Activated T-helper 17 cell treated with anti-CD3 and anti-CD28 coated beads, Interleukin-2, amount 50 U/mL, for 72 hours (primary cell): ENCODE measurements around the gene PCSK5. TPM values are rescaled to one million over a fixed set of nuclear protein-coding genes. Genes with fewer than 3 reads are reported as not detected.

Experiments
- ATAC-seq: fragments of 150-1000 bp; cut with Tn5 transposase; replicated peaks from 2 replicates; pipeline ENCODE4 v1.10.0; 2021; ENCODE audit warnings: mild to moderate bottlenecking, moderate library complexity
- H3K27ac Mint-ChIP-seq: one replicate; pipeline ENCODE4 v1.8.0; 2022; ENCODE audit warnings: mixed read lengths
- H3K27me3 Mint-ChIP-seq: one replicate; pipeline ENCODE4 v1.8.0; 2022; ENCODE audit warnings: mixed read lengths
- H3K36me3 Mint-ChIP-seq: one replicate; pipeline ENCODE4 v1.8.0; 2022; ENCODE audit warnings: low read depth, mild to moderate bottlenecking, mixed read lengths
- H3K4me1 Mint-ChIP-seq: one replicate; pipeline ENCODE4 v1.8.0; 2022; ENCODE audit warnings: mixed read lengths
- H3K4me3 Mint-ChIP-seq: one replicate; pipeline ENCODE4 v1.8.0; 2022; ENCODE audit warnings: mild to moderate bottlenecking, mixed read lengths
- H3K9me3 Mint-ChIP-seq: one replicate; pipeline ENCODE4 v1.8.0; 2022; ENCODE audit warnings: mixed read lengths
- total RNA-seq, 2 donors: library from RNA; stranded (reverse); gene quantifications; one replicate each; pipeline ENCODE4 v1.2.3, GENCODE V29; 2022

Gene PCSK5
- total RNA-seq, 2 donors from 2014 or later = 1.6 to 3.8 TPM

GRCh38 chr9:76004526-76004925 lies 114.1 kb downstream of the PCSK5 start:
- Mint-ChIP-seq H3K27ac (no peak overlapping the region), H3K36me3 (no peaks in the 10 kb centered on the region), H3K27me3 (peaks cover 4% of the 10 kb centered on the region), H3K4me1 (peaks cover 13% of the 10 kb centered on the region), H3K9me3 (no peaks in the 10 kb centered on the region), H3K4me3 (peak overlapping the region; percentile 27)
- ATAC-seq = peak; percentile 87

GRCh38 chr9:76007935-76008334 lies 117.5 kb downstream of the PCSK5 start:
- H3K9me3 Mint-ChIP-seq = no peaks in the 10 kb centered on the region
- H3K27me3 Mint-ChIP-seq = peaks cover 4% of the 10 kb centered on the region
- no peak for ATAC-seq
- peaks cover 13% of the 10 kb centered on the region for H3K4me1 Mint-ChIP-seq
- no peaks in the 10 kb centered on the region for H3K36me3 Mint-ChIP-seq
- no peak overlapping the region for H3K27ac Mint-ChIP-seq
- no peak overlapping the region for H3K4me3 Mint-ChIP-seq

- Mint-ChIP-seq H3K9me3 (peaks cover 4% of the 10 kb centered on the region), H3K4me1 (peaks cover 3% of the 10 kb centered on the region), H3K36me3 (no peaks in the 10 kb centered on the region), H3K4me3 (no peak overlapping the region), H3K27me3 (no peaks in the 10 kb centered on the region), H3K27ac (no peak overlapping the region)
- no peak for ATAC-seq
Measured at GRCh38 chr9:76013809-76014208, 123.3 kb downstream of the PCSK5 start.

DNA sequence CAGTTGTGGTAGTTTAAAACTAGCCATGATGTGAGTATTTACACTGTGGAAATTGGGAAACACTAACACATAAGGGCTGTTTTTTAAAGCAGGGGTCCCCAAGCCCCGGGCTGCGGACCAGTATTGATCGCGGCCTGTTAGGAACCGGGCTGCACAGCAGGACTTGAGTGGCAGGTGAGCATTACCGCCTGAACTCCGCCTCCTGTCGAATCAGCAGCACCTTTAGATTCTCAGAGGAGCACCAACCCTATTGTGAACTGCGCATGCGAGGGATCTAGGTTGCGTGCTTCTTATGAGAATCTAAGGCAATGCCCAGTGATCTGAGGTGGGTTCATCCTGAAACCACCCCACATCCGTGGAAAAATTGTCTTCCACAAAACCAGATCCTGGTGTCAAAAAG lies 127.8 kb downstream of the PCSK5 start:
- peak; percentile 12 for ATAC-seq
- H3K9me3 Mint-ChIP-seq = peaks cover 4% of the 10 kb centered on the region
- H3K27me3 Mint-ChIP-seq = no peaks in the 10 kb centered on the region
- peaks cover 17% of the 10 kb centered on the region for H3K4me1 Mint-ChIP-seq
- no peak overlapping the region for H3K4me3 Mint-ChIP-seq
- H3K36me3 Mint-ChIP-seq = no peaks in the 10 kb centered on the region
- H3K27ac Mint-ChIP-seq = no peak overlapping the region

- no peaks in the 10 kb centered on the region for H3K27me3 Mint-ChIP-seq
- H3K36me3 Mint-ChIP-seq = no peaks in the 10 kb centered on the region
- ATAC-seq = peak; percentile 46
- peak overlapping the region; percentile 53 for H3K27ac Mint-ChIP-seq
- H3K9me3 Mint-ChIP-seq = peaks cover 4% of the 10 kb centered on the region
- H3K4me3 Mint-ChIP-seq = peak overlapping the region; percentile 32
- peaks cover 23% of the 10 kb centered on the region for H3K4me1 Mint-ChIP-seq
Measured at GRCh38 chr9:76018761-76019160, 128.3 kb downstream of the PCSK5 start.

DNA sequence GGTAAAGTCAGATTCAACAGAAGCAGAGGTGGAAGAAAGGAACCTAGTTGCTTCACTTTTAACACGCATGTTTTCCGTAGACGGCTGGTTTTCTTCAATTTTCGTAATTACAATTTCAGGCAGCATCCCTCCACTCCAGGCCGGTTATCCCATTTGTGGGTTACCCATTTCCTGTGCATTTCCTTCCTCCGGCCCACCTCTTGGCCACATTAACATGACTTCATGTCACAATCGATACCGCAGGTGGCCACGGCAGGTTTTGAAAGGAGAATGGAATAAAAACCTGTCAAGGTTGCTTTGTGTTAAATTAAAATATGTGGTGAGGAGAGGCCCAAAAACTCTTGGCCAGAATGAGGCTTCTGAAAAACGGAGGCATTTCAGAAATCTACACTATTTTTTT lies 130.2 kb downstream of the PCSK5 start:
- Mint-ChIP-seq H3K4me1 (peaks cover 30% of the 10 kb centered on the region), H3K4me3 (no peak overlapping the region), H3K36me3 (no peaks in the 10 kb centered on the region), H3K27me3 (no peaks in the 10 kb centered on the region), H3K27ac (no peak overlapping the region), H3K9me3 (peaks cover 4% of the 10 kb centered on the region)
- no peak for ATAC-seq

DNA sequence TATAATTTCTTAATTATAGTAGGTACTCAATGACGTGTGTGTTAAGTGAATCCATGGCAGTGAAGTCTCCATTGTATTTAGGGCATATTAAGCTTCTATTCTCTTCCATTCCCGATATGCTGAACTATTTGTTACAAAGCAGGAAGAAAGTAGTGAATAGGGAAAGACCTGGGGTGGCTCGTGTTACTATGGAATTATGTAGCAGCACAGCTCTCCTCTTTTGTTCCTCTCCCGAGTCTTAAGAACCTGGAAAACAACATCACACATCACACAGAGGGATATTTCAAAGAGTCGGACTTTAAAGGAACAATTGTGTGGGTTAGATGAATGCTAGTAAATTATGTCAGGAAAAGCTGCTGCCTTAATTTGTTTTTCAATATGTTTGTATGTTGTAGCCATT lies 131.8 kb downstream of the PCSK5 start:
- no peak for ATAC-seq
- H3K4me3 Mint-ChIP-seq = no peak overlapping the region
- peaks cover 40% of the 10 kb centered on the region for H3K4me1 Mint-ChIP-seq
- no peak overlapping the region for H3K27ac Mint-ChIP-seq
- no peaks in the 10 kb centered on the region for H3K36me3 Mint-ChIP-seq
- no peaks in the 10 kb centered on the region for H3K9me3 Mint-ChIP-seq
- no peaks in the 10 kb centered on the region for H3K27me3 Mint-ChIP-seq

- H3K4me3 Mint-ChIP-seq = peak overlapping the region; percentile 68
- no peaks in the 10 kb centered on the region for H3K27me3 Mint-ChIP-seq
- no peaks in the 10 kb centered on the region for H3K9me3 Mint-ChIP-seq
- H3K4me1 Mint-ChIP-seq = peaks cover 45% of the 10 kb centered on the region
- peak; percentile 91 for ATAC-seq
- no peaks in the 10 kb centered on the region for H3K36me3 Mint-ChIP-seq
- peak overlapping the region; percentile 73 for H3K27ac Mint-ChIP-seq
Measured at GRCh38 chr9:76023715-76024195, 133.3 kb downstream of the PCSK5 start.

DNA sequence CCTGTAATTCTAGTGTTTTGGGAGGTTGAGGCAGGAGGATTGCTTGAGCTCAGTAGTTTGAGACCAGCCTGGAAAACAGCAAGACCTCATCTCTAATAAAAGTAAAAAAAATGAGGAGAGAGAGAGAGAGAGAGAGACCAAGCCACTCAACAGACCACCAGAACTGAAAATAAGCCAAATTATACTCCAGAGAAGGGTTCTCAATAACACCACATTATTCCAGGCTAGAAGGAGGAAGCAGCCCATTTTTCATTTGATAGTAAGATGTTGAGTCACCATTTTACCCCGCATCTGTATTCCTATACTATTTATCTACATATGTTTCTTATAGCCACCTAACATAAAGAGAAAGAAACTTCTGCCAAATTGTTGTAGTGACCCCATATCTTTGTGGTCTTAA lies 134.8 kb downstream of the PCSK5 start:
- Mint-ChIP-seq H3K27ac (no peak overlapping the region), H3K9me3 (no peaks in the 10 kb centered on the region), H3K27me3 (no peaks in the 10 kb centered on the region), H3K36me3 (no peaks in the 10 kb centered on the region), H3K4me3 (no peak overlapping the region), H3K4me1 (peaks cover 42% of the 10 kb centered on the region)
- no peak for ATAC-seq

DNA sequence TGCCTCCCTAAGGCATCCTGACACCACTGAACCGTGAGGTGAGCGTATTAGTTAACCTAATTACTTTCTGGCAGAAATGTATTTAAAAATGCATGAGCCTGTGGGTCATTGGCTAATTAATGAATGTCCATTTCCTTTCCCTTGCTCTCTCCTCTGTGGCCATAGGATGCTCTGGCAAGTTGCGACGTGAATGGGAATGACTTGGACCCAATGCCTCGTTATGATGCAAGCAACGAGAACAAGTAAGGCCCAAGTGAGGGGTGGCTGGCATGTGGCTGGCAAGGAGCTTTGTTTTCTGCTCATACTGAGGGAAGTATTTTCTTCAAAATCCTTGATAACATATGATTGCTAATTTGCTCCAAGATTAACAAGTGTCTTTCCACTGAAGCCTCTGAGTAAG lies 136.3 kb downstream of the PCSK5 start:
- Mint-ChIP-seq H3K4me1 (peaks cover 35% of the 10 kb centered on the region), H3K9me3 (no peaks in the 10 kb centered on the region), H3K27me3 (no peaks in the 10 kb centered on the region), H3K27ac (no peak overlapping the region), H3K36me3 (no peaks in the 10 kb centered on the region), H3K4me3 (peak overlapping the region; percentile 19)
- ATAC-seq = no peak

DNA sequence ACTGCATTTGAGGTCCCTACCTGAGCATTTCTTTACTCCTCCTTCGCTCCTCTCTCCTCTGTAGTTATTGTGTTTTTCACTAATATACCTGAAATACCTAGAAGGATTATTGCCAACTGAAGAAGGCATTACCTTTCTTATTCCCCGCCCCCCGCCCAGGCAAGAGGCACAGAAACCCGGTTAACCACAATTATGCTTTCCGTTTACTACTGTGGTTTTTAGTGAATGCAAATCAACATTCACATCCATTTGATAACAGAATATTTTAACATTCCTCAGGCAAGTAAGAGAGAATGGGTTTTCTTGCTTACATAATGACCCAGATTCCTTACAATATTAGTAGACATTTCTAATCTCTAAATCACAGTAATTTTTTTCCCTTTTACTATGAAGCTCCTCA lies 136.9 kb downstream of the PCSK5 start:
- H3K27me3 Mint-ChIP-seq = no peaks in the 10 kb centered on the region
- no peaks in the 10 kb centered on the region for H3K9me3 Mint-ChIP-seq
- peaks cover 35% of the 10 kb centered on the region for H3K4me1 Mint-ChIP-seq
- H3K4me3 Mint-ChIP-seq = peak overlapping the region; percentile 19
- no peak for ATAC-seq
- H3K27ac Mint-ChIP-seq = no peak overlapping the region
- H3K36me3 Mint-ChIP-seq = no peaks in the 10 kb centered on the region

GRCh38 chr9:76027861-76028260 lies 137.4 kb downstream of the PCSK5 start:
- no peak overlapping the region for H3K4me3 Mint-ChIP-seq
- H3K4me1 Mint-ChIP-seq = peaks cover 34% of the 10 kb centered on the region
- no peak for ATAC-seq
- H3K36me3 Mint-ChIP-seq = no peaks in the 10 kb centered on the region
- no peak overlapping the region for H3K27ac Mint-ChIP-seq
- H3K27me3 Mint-ChIP-seq = no peaks in the 10 kb centered on the region
- no peaks in the 10 kb centered on the region for H3K9me3 Mint-ChIP-seq

DNA sequence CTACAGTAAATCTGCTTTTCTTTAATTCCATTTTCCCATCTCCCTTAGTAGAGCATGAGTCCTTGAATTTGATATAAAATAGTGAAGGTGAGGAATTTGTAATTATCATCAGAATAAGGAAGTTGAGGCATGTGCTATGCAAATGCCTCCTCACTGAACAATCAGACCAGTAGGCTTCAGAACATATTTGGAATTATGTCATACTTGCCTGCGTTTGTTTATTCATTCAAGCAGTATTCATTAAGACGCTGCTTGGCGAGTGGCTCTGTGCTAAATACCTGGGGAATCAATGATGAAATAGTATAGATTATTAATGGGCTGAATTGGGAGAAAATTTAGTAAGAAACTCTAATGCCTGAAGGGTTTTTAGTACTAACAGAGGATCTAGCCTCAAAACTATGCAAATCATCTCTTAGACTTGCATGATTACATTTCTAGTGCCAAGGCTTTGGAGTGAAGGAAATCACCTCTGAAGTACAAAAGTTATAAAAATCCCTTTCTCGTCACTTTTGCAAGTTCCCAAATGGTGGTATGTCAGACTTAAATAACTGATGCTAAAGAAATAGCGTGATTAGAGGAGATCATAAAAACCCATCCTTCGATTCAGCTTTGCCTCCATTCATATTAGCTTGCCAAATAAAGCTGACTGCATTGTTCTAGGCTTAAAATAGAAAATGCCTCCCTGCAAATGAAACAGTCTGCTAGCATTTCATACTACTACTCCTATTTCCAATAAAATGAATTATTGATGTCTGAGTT lies 141.7 kb downstream of the PCSK5 start:
- no peaks in the 10 kb centered on the region for H3K9me3 Mint-ChIP-seq
- H3K27ac Mint-ChIP-seq = no peak overlapping the region
- no peaks in the 10 kb centered on the region for H3K36me3 Mint-ChIP-seq
- H3K4me3 Mint-ChIP-seq = no peak overlapping the region
- H3K4me1 Mint-ChIP-seq = peaks cover 9% of the 10 kb centered on the region
- ATAC-seq = no peak
- no peaks in the 10 kb centered on the region for H3K27me3 Mint-ChIP-seq

GRCh38 chr9:76032797-76033373 lies 142.4 kb downstream of the PCSK5 start:
- Mint-ChIP-seq H3K27ac (no peak overlapping the region), H3K4me1 (peaks cover 5% of the 10 kb centered on the region), H3K36me3 (no peaks in the 10 kb centered on the region), H3K9me3 (no peaks in the 10 kb centered on the region), H3K27me3 (no peaks in the 10 kb centered on the region), H3K4me3 (no peak overlapping the region)
- ATAC-seq = no peak

- peak; percentile 46 for ATAC-seq
Measured at GRCh38 chr9:76034049-76034448, 143.6 kb downstream of the PCSK5 start.

More at GRCh38 chr9:76034049-76034448, 143.6 kb downstream of the PCSK5 start:
- no peaks in the 10 kb centered on the region for H3K27me3 Mint-ChIP-seq
- H3K4me1 Mint-ChIP-seq = no peaks in the 10 kb centered on the region
- H3K36me3 Mint-ChIP-seq = no peaks in the 10 kb centered on the region
- H3K27ac Mint-ChIP-seq = no peak overlapping the region
- no peaks in the 10 kb centered on the region for H3K9me3 Mint-ChIP-seq
- no peak overlapping the region for H3K4me3 Mint-ChIP-seq
